ENCODE data around the gene RHNO1. TPM values are rescaled to one million over a fixed set of nuclear protein-coding genes. Genes with fewer than 3 reads are reported as not detected.

Gene RHNO1
- total and polyA plus RNA-seq, 2 of the 8 experiments (the other 6 are each of a cell fraction or from before 2014, with no cell fraction given), result 55.8 to 56.9 TPM

DNA sequence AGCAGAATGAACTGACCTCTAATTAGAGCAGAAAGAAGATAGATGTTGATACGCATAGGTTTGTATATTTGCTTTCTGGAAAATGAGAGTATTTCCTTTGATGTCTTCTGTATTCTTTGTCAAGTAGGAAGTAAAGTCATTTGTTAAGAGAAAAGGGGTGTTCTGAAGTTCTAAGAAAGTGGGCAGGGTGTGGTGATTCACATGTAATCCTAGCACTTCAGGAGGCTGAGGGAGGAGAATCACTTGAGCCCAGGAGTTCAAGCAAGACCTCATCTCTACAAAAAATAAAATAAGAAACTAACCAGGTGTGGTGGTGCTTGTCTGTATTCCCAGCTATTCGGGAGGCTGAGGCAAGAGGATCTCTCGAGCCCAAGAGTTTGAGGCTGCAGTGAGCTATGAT lies 2.8 kb downstream of the RHNO1 start:
- Histone ChIP-seq H4K5ac (ENCODE audit: insufficient read length, low read depth, low read length) (no peak overlapping the region), H3K79me1 (ENCODE audit: low read depth, low read length) (peaks cover 6% of the 10 kb centered on the region), H3K56ac (replicated peaks; ENCODE audit: insufficient read length, low read depth, low read length) (no peak overlapping the region), H3K14ac (ENCODE audit: insufficient read length) (no peak overlapping the region), H3K27ac (ENCODE audit: low read depth, low read length) (no peak overlapping the region), H3K79me2 (ENCODE audit: control insufficient read depth in 1 of 2, insufficient read depth in 2 of 2, low read length in 2 of 2) (peaks cover 3 to 68% of the 10 kb centered on the region in 2 experiments; a peak in 3 of 4 replicates), H3K18ac (ENCODE audit: extremely low read depth, low read length) (no peak overlapping the region), H3K4me1 (replicated peaks in 1 of 4; ENCODE audit: control insufficient read depth in 3 of 4, insufficient read depth in 4 of 4, low read length in 3 of 4) (peaks cover 2 to 4% (median 3%) of the 10 kb centered on the region in 4 experiments; a peak in 5 of 7 replicates), H4K20me1 (replicated peaks in 1 of 2; ENCODE audit: control insufficient read depth in 1 of 2, insufficient read depth in 2 of 2, low read length in 2 of 2) (peaks cover 1 to 2% of the 10 kb centered on the region in 2 experiments), H4K91ac (replicated peaks; ENCODE audit: insufficient read length, low read length) (no peak overlapping the region), H2BK20ac (ENCODE audit: low read length) (no peak overlapping the region), H2BK15ac (ENCODE audit: low read length) (no peak overlapping the region), H2BK120ac (replicated peaks; ENCODE audit: low read depth, low read length) (no peak overlapping the region), H2BK12ac (ENCODE audit: low read depth, low read length) (no peak overlapping the region), H3K9ac (replicated peaks in 1 of 4; ENCODE audit: extremely low read depth in 1 of 4, low read depth in 3 of 4, low read length in 3 of 4) (no peak overlapping the region), H3K9me3 (ENCODE audit: insufficient read depth in 2 of 2, low read depth in 1 of 2, low read length in 1 of 2) (no peaks in the 10 kb centered on the region), H3K23ac (ENCODE audit: insufficient read length) (no peak overlapping the region), H3K27me3 (replicated peaks in 1 of 4; ENCODE audit: control insufficient read depth in 3 of 4, extremely low read depth in 1 of 4, insufficient read depth in 3 of 4, low read length in 3 of 4) (no peaks in the 10 kb centered on the region), H3K4me3 (ENCODE audit: extremely low read depth in 1 of 4, insufficient read depth in 2 of 4, low read depth in 3 of 4, low read length in 4 of 4) (no peak overlapping the region), H2AFZ (ENCODE audit: low read length) (no peak overlapping the region), H4K8ac (ENCODE audit: extremely low read depth, insufficient read depth, low read length) (no peak overlapping the region), H2AK5ac (ENCODE audit: low read depth, low read length) (no peak overlapping the region), H3K23me2 (ENCODE audit: low read depth, low read length) (peaks cover 7% of the 10 kb centered on the region), H3K4ac (replicated peaks; ENCODE audit: insufficient read length, low read depth, low read length) (no peak overlapping the region), H3K36me3 (ENCODE audit: control insufficient read depth in 2 of 4, insufficient read depth in 4 of 4, low read length in 3 of 4) (peaks cover 0 to 19% (median 1%) of the 10 kb centered on the region in 4 experiments; a peak in 2 of 8 replicates), H2BK5ac (ENCODE audit: low read depth, low read length) (no peak overlapping the region), H3K4me2 (ENCODE audit: insufficient read depth in 1 of 2, low read depth in 2 of 2, low read length in 2 of 2) (no peak overlapping the region; a peak in 1 of 4 replicates)
- POLR2A ChIA-PET (ENCODE audit: partially characterized antibody), result interaction anchor here (1.0 to 4.1 kb wide), 5 partner anchors 11 to 34 kb away, joined by 3 to 31 read pairs (median 6); partner anchors contain the start of genes TEX52 and TULP3
- CTCF ChIA-PET (ENCODE audit: partially characterized antibody), result interaction anchor here (0.9 to 4.7 kb wide), 10 partner anchors 10 to 147 kb away, joined by 3 to 33 read pairs (median 4); partner anchors contain the start of gene TULP3
- TF ChIP-seq JUND (IDR thresholded peaks at IDR 0.05; ENCODE audit: low read length), result no peak
- no peak for FAIRE-seq
- no peak for DNase-seq (ENCODE audit: low read depth in 1 of 2, low spot score in 2 of 2)
- 97% methylated on average over 3 of the region's 3 CpGs; no CpG with 5 or more reads in 1 of the 2 experiments for WGBS, 2 experiments (ENCODE audit: extremely low coverage in 1 of 2, insufficient coverage in 1 of 2, insufficient read length in 1 of 2, insufficient replicate concordance in 2 of 2, low coverage in 1 of 2, low lambda C conversion rate in 2 of 2, missing lambda C conversion rate in 1 of 2)
